ENCODE data around the gene CCL4. TPM values are rescaled to one million over a fixed set of nuclear protein-coding genes. Genes with fewer than 3 reads are reported as not detected.

CCL4 gene
- total RNA-seq, 4 donors from 2014 or later, result 1.7 to 3.0 (median 2.0) TPM; not detected in 1

GRCh38 chr17:36131421-36131820 is 27.8 kb downstream of the CCL4 start:
- H3K9me3 ChIP-seq, result no peaks in the 10 kb centered on the region
- WGBS, result 55% methylated on average over 2 of the region's 2 CpGs
- no peaks in the 10 kb centered on the region for H3K36me3 ChIP-seq
- H3K4me3 ChIP-seq, result no peak overlapping the region
- H3K4me1 ChIP-seq, result no peaks in the 10 kb centered on the region
- H3K27ac ChIP-seq (replicated peaks in 1 of 4), result no peak overlapping the region
- intact Hi-C loops (cut with DNase I), result no loop called here
- DNase-seq (ENCODE audit: extremely low spot score), result no peak
- TF ChIP-seq EP300 (IDR thresholded peaks at IDR 0.05), result no peak
- no peak for TF ChIP-seq CTCF (IDR thresholded peaks at IDR 0.05)
- TF ChIP-seq POLR2A (IDR thresholded peaks at IDR 0.05; ENCODE audit: low read depth), result no peak
- TF ChIP-seq POLR2AphosphoS5 (IDR thresholded peaks at IDR 0.05), result no peak
- peaks cover 0 to 40% (median 0%) of the 10 kb centered on the region in 4 donors for H3K27me3 ChIP-seq

GRCh38 chr17:36131931-36132330 is 28.3 kb downstream of the CCL4 start:
- H3K27ac ChIP-seq (replicated peaks in 1 of 4), result no peak overlapping the region
- no peaks in the 10 kb centered on the region for H3K9me3 ChIP-seq
- peaks cover 0 to 35% (median 0%) of the 10 kb centered on the region in 4 donors for H3K27me3 ChIP-seq
- intact Hi-C loops (cut with DNase I), result no loop called here
- H3K4me1 ChIP-seq, result no peaks in the 10 kb centered on the region
- 92% methylated on average over 3 of the region's 3 CpGs for WGBS
- no peak overlapping the region for H3K4me3 ChIP-seq
- H3K36me3 ChIP-seq, result no peaks in the 10 kb centered on the region
- DNase-seq (ENCODE audit: extremely low spot score), result no peak
- no peak for TF ChIP-seq POLR2A (IDR thresholded peaks at IDR 0.05; ENCODE audit: low read depth)
- TF ChIP-seq CTCF (IDR thresholded peaks at IDR 0.05), result no peak
- TF ChIP-seq POLR2AphosphoS5 (IDR thresholded peaks at IDR 0.05), result no peak
- TF ChIP-seq EP300 (IDR thresholded peaks at IDR 0.05), result no peak

GRCh38 chr17:36132421-36132831 is 28.8 kb downstream of the CCL4 start:
- TF ChIP-seq CTCF (IDR thresholded peaks at IDR 0.05) (no peak), EP300 (IDR thresholded peaks at IDR 0.05) (no peak), POLR2AphosphoS5 (IDR thresholded peaks at IDR 0.05) (no peak), POLR2A (IDR thresholded peaks at IDR 0.05; ENCODE audit: low read depth) (no peak)
- WGBS, result 94% methylated on average over 2 of the region's 2 CpGs
- Histone ChIP-seq H3K9me3 (no peaks in the 10 kb centered on the region), H3K4me1 (no peaks in the 10 kb centered on the region), H3K4me3 (no peak overlapping the region), H3K27me3 (peaks cover 0 to 30% (median 0%) of the 10 kb centered on the region in 4 donors), H3K27ac (replicated peaks in 1 of 4) (no peak overlapping the region), H3K36me3 (no peaks in the 10 kb centered on the region)
- intact Hi-C loops (cut with DNase I), result no loop called here
- DNase-seq (ENCODE audit: extremely low spot score), result no peak

- DNase-seq (ENCODE audit: extremely low spot score), result no peak
- intact Hi-C loops (cut with DNase I), result no loop called here
- H3K4me3 ChIP-seq, result no peak overlapping the region
- H3K36me3 ChIP-seq, result no peaks in the 10 kb centered on the region
- H3K27me3 ChIP-seq, result peaks cover 0 to 26% (median 0%) of the 10 kb centered on the region in 4 donors
- H3K27ac ChIP-seq (replicated peaks in 1 of 4), result no peak overlapping the region
- H3K4me1 ChIP-seq, result no peaks in the 10 kb centered on the region
- no peaks in the 10 kb centered on the region for H3K9me3 ChIP-seq
- WGBS, result 52% methylated on average over 4 of the region's 4 CpGs
- no peak for TF ChIP-seq CTCF (IDR thresholded peaks at IDR 0.05)
- no peak for TF ChIP-seq EP300 (IDR thresholded peaks at IDR 0.05)
Measured at GRCh38 chr17:36133602-36134236, 30.1 kb downstream of the CCL4 start.

GRCh38 chr17:36135465-36135864 is 31.8 kb downstream of the CCL4 start:
- no peak for DNase-seq (ENCODE audit: extremely low spot score)
- Histone ChIP-seq H3K36me3 (no peaks in the 10 kb centered on the region), H3K27ac (replicated peaks in 1 of 4) (no peak overlapping the region), H3K4me3 (no peak overlapping the region), H3K9me3 (no peaks in the 10 kb centered on the region), H3K27me3 (peaks cover 0 to 25% (median 0%) of the 10 kb centered on the region in 4 donors), H3K4me1 (no peaks in the 10 kb centered on the region)
- intact Hi-C loops (cut with DNase I), result no loop called here
- WGBS, result 75% methylated on average over 4 of the region's 4 CpGs
- TF ChIP-seq POLR2A (IDR thresholded peaks at IDR 0.05; ENCODE audit: low read depth) (no peak), EP300 (IDR thresholded peaks at IDR 0.05) (no peak), POLR2AphosphoS5 (IDR thresholded peaks at IDR 0.05) (no peak), CTCF (IDR thresholded peaks at IDR 0.05) (no peak)

All from esophagus muscularis mucosa (tissue), 4 donors.